Measurements from ENCODE around the gene RGL2.
"Not testable (repeated sequence)": the region's sequence is repeated elsewhere in the genome, so short reads cannot be mapped to it uniquely, and the experiment has no call there.

Gene RGL2, protein sequence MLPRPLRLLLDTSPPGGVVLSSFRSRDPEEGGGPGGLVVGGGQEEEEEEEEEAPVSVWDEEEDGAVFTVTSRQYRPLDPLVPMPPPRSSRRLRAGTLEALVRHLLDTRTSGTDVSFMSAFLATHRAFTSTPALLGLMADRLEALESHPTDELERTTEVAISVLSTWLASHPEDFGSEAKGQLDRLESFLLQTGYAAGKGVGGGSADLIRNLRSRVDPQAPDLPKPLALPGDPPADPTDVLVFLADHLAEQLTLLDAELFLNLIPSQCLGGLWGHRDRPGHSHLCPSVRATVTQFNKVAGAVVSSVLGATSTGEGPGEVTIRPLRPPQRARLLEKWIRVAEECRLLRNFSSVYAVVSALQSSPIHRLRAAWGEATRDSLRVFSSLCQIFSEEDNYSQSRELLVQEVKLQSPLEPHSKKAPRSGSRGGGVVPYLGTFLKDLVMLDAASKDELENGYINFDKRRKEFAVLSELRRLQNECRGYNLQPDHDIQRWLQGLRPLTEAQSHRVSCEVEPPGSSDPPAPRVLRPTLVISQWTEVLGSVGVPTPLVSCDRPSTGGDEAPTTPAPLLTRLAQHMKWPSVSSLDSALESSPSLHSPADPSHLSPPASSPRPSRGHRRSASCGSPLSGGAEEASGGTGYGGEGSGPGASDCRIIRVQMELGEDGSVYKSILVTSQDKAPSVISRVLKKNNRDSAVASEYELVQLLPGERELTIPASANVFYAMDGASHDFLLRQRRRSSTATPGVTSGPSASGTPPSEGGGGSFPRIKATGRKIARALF

DNA sequence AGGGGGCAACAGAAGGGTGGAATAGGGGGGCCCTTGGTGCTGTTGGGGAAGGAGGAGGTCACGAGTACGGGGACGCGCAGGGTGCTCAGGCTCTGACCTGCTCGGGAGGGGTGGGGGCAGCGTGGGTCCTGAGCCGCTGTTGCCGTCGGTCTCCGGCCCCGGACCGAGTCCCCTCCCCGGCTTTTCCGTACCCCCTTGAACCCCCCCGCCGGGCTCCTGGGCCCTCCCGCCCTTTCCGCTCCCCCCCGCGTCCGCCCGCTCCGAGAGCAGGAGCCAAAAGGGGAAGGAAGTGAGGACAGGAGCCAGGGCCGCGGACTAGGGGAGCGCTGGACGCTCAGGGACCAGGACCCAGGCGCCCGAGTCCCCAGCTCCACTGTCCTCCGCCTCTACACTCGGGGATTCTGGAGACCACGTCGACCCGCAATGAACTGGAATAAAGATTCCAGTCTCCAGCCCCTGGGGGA lies at the start of gene RGL2:
TSS of gene RGL2 (minus strand) at position 170 of the 464 bp plus-strand sequence. CDS start 332 bp downstream, outside the sequence.
- Histone ChIP-seq H3K4me3 (ENCODE audit: low read length, poor library complexity, severe bottlenecking) (peak within 1 kb of the TSS; percentile 94), H3K4me2 (ENCODE audit: low read depth, low read length, poor library complexity, severe bottlenecking) (peak within 1 kb of the TSS; percentile 89), H3F3A (ENCODE audit: low read depth) (peaks cover 10% of the 10 kb centered on the region), H4K20me1 (ENCODE audit: insufficient read depth, low read length, poor library complexity, severe bottlenecking) (peaks cover 3% of the 10 kb centered on the region), H3K4me1 (ENCODE audit: insufficient read depth, low read length, poor library complexity, severe bottlenecking) (peaks cover 10% of the 10 kb centered on the region), H3K9me3 (ENCODE audit: insufficient read depth, low read depth, low read length) (no peaks in the 10 kb centered on the region), H2AFZ (ENCODE audit: low read length) (peak within 1 kb of the TSS; percentile 73), H3K9ac (ENCODE audit: low read depth, low read length, poor library complexity, severe bottlenecking) (peak within 1 kb of the TSS; percentile 93), H3K9me2 (replicated peaks; ENCODE audit: low read depth, low read length) (no peaks in the 10 kb centered on the region), H3K79me2 (ENCODE audit: insufficient read depth, low read length) (peaks cover 44% of the 10 kb centered on the region), H3K36me3 (ENCODE audit: insufficient read depth, low read length) (peaks cover 3% of the 10 kb centered on the region; the same call in 1 of the 2 replicates), H3K27me3 (ENCODE audit: insufficient read depth, low read length, poor library complexity, severe bottlenecking) (no peaks in the 10 kb centered on the region)
- no peak for TF ChIP-seq EZH2phosphoT487 (IDR thresholded peaks at IDR 0.05; ENCODE audit: borderline replicate concordance)
- TF ChIP-seq, protein P1, sequence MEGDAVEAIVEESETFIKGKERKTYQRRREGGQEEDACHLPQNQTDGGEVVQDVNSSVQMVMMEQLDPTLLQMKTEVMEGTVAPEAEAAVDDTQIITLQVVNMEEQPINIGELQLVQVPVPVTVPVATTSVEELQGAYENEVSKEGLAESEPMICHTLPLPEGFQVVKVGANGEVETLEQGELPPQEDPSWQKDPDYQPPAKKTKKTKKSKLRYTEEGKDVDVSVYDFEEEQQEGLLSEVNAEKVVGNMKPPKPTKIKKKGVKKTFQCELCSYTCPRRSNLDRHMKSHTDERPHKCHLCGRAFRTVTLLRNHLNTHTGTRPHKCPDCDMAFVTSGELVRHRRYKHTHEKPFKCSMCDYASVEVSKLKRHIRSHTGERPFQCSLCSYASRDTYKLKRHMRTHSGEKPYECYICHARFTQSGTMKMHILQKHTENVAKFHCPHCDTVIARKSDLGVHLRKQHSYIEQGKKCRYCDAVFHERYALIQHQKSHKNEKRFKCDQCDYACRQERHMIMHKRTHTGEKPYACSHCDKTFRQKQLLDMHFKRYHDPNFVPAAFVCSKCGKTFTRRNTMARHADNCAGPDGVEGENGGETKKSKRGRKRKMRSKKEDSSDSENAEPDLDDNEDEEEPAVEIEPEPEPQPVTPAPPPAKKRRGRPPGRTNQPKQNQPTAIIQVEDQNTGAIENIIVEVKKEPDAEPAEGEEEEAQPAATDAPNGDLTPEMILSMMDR (conservative IDR thresholded peaks at IDR 0.05; ENCODE audit: low read length): no peak

DNA sequence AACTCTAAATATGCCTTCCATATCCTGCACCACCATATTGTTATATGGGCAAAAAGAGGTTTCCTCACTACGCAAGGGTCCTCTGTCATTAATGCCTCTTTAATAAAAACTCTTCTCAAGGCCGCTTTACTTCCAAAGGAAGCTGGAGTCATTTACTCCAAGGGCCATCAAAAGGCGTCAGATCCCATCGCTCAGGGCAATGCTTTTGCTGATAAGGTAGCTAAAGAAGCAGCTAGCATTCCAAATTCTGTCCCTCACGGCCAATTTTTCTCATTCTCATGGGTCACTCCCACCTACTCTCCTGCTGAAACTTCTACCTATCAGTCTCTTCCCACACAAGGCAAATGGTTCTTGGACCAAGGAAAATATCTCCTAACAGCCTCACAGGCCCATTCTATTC lies 49.1 kb upstream of the RGL2 start:
- Histone ChIP-seq H3K9ac (ENCODE audit: low read depth, low read length, poor library complexity, severe bottlenecking) (no peak overlapping the region), H4K20me1 (ENCODE audit: insufficient read depth, low read length, poor library complexity, severe bottlenecking) (no peaks in the 10 kb centered on the region), H3K79me2 (ENCODE audit: insufficient read depth, low read length) (no peaks in the 10 kb centered on the region), H3K4me2 (ENCODE audit: low read depth, low read length, poor library complexity, severe bottlenecking) (no peak overlapping the region), H3K9me3 (ENCODE audit: insufficient read depth, low read depth, low read length) (no peaks in the 10 kb centered on the region), H3F3A (ENCODE audit: low read depth) (peaks cover 6% of the 10 kb centered on the region; the same call in 1 of the 2 replicates), H3K4me1 (ENCODE audit: insufficient read depth, low read length, poor library complexity, severe bottlenecking) (peaks cover 16% of the 10 kb centered on the region), H3K9me2 (replicated peaks; ENCODE audit: low read depth, low read length) (no peaks in the 10 kb centered on the region), H3K27me3 (ENCODE audit: insufficient read depth, low read length, poor library complexity, severe bottlenecking) (peaks cover 42% of the 10 kb centered on the region), H3K4me3 (ENCODE audit: low read length, poor library complexity, severe bottlenecking) (no peak overlapping the region), H3K36me3 (ENCODE audit: insufficient read depth, low read length) (no peaks in the 10 kb centered on the region), H2AFZ (ENCODE audit: low read length) (no peak overlapping the region)
- TF ChIP-seq, protein P1 (conservative IDR thresholded peaks at IDR 0.05; ENCODE audit: low read length): no peak
- no peak for TF ChIP-seq EZH2phosphoT487 (IDR thresholded peaks at IDR 0.05; ENCODE audit: borderline replicate concordance)

DNA sequence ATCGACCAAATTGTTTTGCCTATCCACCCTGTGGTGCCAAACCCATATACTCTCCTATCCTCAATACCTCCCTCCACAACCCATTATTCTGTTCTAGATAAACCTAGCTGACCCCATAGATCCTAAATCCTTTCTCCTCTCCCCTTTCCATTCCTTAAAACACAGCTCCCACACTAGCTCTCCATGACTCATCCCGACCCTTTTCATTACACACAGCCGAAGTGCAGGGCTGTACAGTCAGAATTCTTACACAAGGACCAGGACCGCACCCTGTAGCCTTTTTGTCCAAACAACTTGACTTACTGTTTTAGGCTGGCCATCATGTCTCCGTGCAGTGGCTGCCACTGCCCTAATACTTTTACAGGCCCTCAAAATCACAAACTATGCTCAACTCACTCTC lies 48.2 kb upstream of the RGL2 start:
- not testable (repeated sequence) for H3K9me2 ChIP-seq (replicated peaks; ENCODE audit: low read depth, low read length); H3K4me2 ChIP-seq (ENCODE audit: low read depth, low read length, poor library complexity, severe bottlenecking); H3K79me2 ChIP-seq (ENCODE audit: insufficient read depth, low read length); H4K20me1 ChIP-seq (ENCODE audit: insufficient read depth, low read length, poor library complexity, severe bottlenecking); H3F3A ChIP-seq (ENCODE audit: low read depth); H3K9ac ChIP-seq (ENCODE audit: low read depth, low read length, poor library complexity, severe bottlenecking); H2AFZ ChIP-seq (ENCODE audit: low read length); H3K4me3 ChIP-seq (ENCODE audit: low read length, poor library complexity, severe bottlenecking); H3K36me3 ChIP-seq (ENCODE audit: insufficient read depth, low read length); H3K9me3 ChIP-seq (ENCODE audit: insufficient read depth, low read depth, low read length)
- Histone ChIP-seq H3K27me3 (ENCODE audit: insufficient read depth, low read length, poor library complexity, severe bottlenecking) (peaks cover 42% of the 10 kb centered on the region), H3K4me1 (ENCODE audit: insufficient read depth, low read length, poor library complexity, severe bottlenecking) (peaks cover 16% of the 10 kb centered on the region)

Data from Loucy (cell line).